Uterus (tissue), 4 donors: ENCODE data around the gene AUTS2. TPM values are rescaled to one million over a fixed set of nuclear protein-coding genes. Genes with fewer than 3 reads are reported as not detected.

Experiments used
- DNase-seq, 2 donors: peaks; one replicate each; pipeline ENCODE4 v3.0.0-alpha.2; 2019 to 2020
- H3K27ac ChIP-seq, 2 donors: fragments of 200-600 bp; sonication (generic); 1 replicate in 1 of 2; 2 replicates in 1 of 2; pipeline ENCODE4 v1.5.1; 2016 to 2018
- H3K27me3 ChIP-seq, 2 donors: fragments of 200-600 bp; sonication (generic); one replicate each; pipeline ENCODE4 v1.5.1; 2018 to 2019; ENCODE audit warnings: control low read depth in 1 of 2
- H3K36me3 ChIP-seq, 2 donors: fragments of 200-600 bp; sonication (generic); one replicate each; pipeline ENCODE4 v1.5.1; 2019; ENCODE audit warnings: control low read depth in 1 of 2
- H3K4me1 ChIP-seq, 2 donors: fragments of 200-600 bp; sonication (generic); one replicate each; pipeline ENCODE4 v1.5.1; 2018 to 2019; ENCODE audit warnings: control low read depth in 1 of 2
- H3K4me3 ChIP-seq, 2 donors: fragments of 200-600 bp; sonication (generic); 1 replicate in 1 of 2; 2 replicates in 1 of 2; pipeline ENCODE4 v1.5.1; 2018 to 2019; ENCODE audit warnings: mild to moderate bottlenecking in 1 of 2
- H3K9me3 ChIP-seq, 2 donors: fragments of 200-600 bp; sonication (generic); one replicate each; pipeline ENCODE4 v1.5.1; 2019; ENCODE audit warnings: control low read depth in 1 of 2
- POLR2A ChIP-seq, 2 donors: fragments of 450-650 bp; IDR thresholded peaks; one replicate each; pipeline ENCODE4 v1.6.1; 2016; ENCODE audit warnings: antibody characterized with exemption in 2 of 2, mild to moderate bottlenecking in 1 of 2, moderate library complexity in 1 of 2
- intact Hi-C: fragments of 100-400 bp; cut with DNase I; formaldehyde crosslinking; loops from one replicate; pipeline ENCODE4 v1.15.1; 2023; ENCODE audit warnings: low total_unique reads
- total RNA-seq, 4 donors: library from RNA; depleted of rRNA in 3 of 4; stranded (reverse); fragments of >200 nt in 3 of 4; gene quantifications; one replicate each; pipeline versions ENCODE4 v1.1.0 to v1.2.4, GENCODE V29; 2014 to 2023
- TF ChIP-seq, protein P1 (sequence below), 4 experiments: fragments of 200-600 bp in 2 of 4; fragments of 450-650 bp in 2 of 4; sonication (generic) in 2 of 4; IDR thresholded peaks; one replicate each; pipeline ENCODE4 v1.5.1; 2016 to 2019; ENCODE audit warnings: antibody characterized with exemption in 4 of 4, mild to moderate bottlenecking in 2 of 4, moderate library complexity in 1 of 4
- donor health status: DM: yes; HTN: yes; CAD: no.

AUTS2 gene
- total RNA-seq, 4 donors from 2014 or later, result 10.5 to 58.2 (median 30.0) TPM

GRCh38 chr7:70091362-70091761, 493.1 kb downstream of the AUTS2 start:
- intact Hi-C loops, result no loop called here
- Histone ChIP-seq H3K27ac (no peak overlapping the region), H3K4me1 (peaks cover 8% of the 10 kb centered on the region in 2 donors), H3K36me3 (no peaks in the 10 kb centered on the region), H3K9me3 (no peaks in the 10 kb centered on the region), H3K4me3 (no peak overlapping the region), H3K27me3 (no peaks in the 10 kb centered on the region)
- DNase-seq, result no peak
- TF ChIP-seq, protein P1, sequence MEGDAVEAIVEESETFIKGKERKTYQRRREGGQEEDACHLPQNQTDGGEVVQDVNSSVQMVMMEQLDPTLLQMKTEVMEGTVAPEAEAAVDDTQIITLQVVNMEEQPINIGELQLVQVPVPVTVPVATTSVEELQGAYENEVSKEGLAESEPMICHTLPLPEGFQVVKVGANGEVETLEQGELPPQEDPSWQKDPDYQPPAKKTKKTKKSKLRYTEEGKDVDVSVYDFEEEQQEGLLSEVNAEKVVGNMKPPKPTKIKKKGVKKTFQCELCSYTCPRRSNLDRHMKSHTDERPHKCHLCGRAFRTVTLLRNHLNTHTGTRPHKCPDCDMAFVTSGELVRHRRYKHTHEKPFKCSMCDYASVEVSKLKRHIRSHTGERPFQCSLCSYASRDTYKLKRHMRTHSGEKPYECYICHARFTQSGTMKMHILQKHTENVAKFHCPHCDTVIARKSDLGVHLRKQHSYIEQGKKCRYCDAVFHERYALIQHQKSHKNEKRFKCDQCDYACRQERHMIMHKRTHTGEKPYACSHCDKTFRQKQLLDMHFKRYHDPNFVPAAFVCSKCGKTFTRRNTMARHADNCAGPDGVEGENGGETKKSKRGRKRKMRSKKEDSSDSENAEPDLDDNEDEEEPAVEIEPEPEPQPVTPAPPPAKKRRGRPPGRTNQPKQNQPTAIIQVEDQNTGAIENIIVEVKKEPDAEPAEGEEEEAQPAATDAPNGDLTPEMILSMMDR (IDR thresholded peaks at IDR 0.05), result no peak
- no peak for TF ChIP-seq POLR2A (IDR thresholded peaks at IDR 0.05)

DNA sequence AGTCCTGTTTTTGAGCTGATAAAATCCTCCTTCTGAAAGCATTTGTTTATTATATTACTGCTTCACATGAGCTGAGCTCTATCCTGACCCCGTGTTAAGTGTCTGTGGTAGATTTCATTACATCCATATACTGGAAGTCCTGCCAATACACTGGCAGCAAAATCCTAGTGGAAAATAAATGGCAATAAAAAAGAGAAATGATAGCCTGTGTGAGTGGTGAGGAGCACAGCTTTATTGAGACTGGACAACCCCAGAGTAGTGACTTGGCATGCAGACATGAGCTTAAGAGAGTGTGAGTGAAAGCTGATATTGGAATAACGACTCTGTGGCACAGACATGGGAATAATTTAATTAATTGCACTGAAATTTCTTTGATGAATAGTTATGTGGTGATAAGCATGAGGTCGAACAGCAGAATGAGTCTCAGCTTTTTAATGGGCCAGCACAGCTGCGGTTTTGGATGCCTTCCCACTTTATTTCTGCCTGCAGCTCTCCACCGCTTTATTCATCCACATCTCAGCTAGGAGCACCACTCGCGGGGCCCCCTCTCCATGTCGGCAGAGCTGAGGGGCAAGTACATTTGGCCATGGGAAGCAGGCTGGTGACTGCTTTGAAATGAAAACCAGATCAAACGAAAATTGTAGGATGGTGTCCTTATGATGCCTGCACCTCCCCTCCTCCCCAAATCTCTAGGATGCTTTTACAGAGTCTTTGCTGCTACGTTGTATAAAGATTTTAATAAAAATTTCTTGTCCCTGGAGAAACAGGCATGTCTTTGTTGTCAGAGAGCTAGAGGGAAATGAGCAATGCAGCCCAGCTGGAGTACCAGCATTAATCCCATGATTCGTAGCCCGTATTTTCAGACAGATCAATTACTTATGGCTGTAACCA, 494.3 kb downstream of the AUTS2 start:
- H3K4me1 ChIP-seq, result peaks cover 8% of the 10 kb centered on the region in 2 donors
- DNase-seq, result peak; percentile 20 to 30
- no peaks in the 10 kb centered on the region for H3K36me3 ChIP-seq
- H3K27ac ChIP-seq, result no peak overlapping the region
- no peak overlapping the region for H3K4me3 ChIP-seq
- intact Hi-C loops, result no loop called here
- no peaks in the 10 kb centered on the region for H3K9me3 ChIP-seq
- H3K27me3 ChIP-seq, result no peaks in the 10 kb centered on the region
- no peak for TF ChIP-seq POLR2A (IDR thresholded peaks at IDR 0.05)
- TF ChIP-seq, protein P1 (IDR thresholded peaks at IDR 0.05), result no peak

GRCh38 chr7:70093205-70093904, 495.1 kb downstream of the AUTS2 start:
- no peak overlapping the region for H3K27ac ChIP-seq
- no peak for DNase-seq
- H3K36me3 ChIP-seq, result no peaks in the 10 kb centered on the region
- no peak overlapping the region for H3K4me3 ChIP-seq
- H3K27me3 ChIP-seq, result no peaks in the 10 kb centered on the region
- intact Hi-C loops, result no loop called here
- no peaks in the 10 kb centered on the region for H3K9me3 ChIP-seq
- H3K4me1 ChIP-seq, result peaks cover 8% of the 10 kb centered on the region in 2 donors
- TF ChIP-seq POLR2A (IDR thresholded peaks at IDR 0.05), result no peak
- TF ChIP-seq, protein P1 (IDR thresholded peaks at IDR 0.05), result no peak

- H3K36me3 ChIP-seq, result no peaks in the 10 kb centered on the region
- H3K4me1 ChIP-seq, result peaks cover 8% of the 10 kb centered on the region in 2 donors
- DNase-seq, result no peak
- H3K27ac ChIP-seq, result no peak overlapping the region
- TF ChIP-seq, protein P1 (IDR thresholded peaks at IDR 0.05), result no peak
- no peak for TF ChIP-seq POLR2A (IDR thresholded peaks at IDR 0.05)
- intact Hi-C loops, result no loop called here
- no peak overlapping the region for H3K4me3 ChIP-seq
- H3K9me3 ChIP-seq, result no peaks in the 10 kb centered on the region
- no peaks in the 10 kb centered on the region for H3K27me3 ChIP-seq
These were observed 496.6 kb downstream of the AUTS2 start for GRCh38 chr7:70094831-70095230.

DNA sequence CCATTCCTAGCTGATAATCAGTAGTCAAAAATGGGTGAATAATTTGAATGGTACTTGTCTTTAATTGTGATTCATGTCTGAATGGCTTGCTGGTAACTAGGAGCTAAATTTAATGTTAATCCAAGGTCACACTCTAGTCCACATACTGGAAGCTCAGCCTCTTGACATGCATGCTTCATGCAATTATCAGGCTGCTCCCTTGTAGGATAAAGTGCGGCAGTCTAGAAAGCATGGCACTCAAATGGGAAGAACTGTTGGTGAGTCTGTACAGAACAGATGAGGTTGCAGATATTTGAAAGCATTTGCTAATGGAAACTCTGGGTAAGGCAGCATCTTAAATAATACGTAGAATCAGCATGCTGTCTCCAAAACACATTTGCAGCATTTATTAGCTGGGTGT, 499.4 kb downstream of the AUTS2 start:
- intact Hi-C loops, result no loop called here
- DNase-seq, result no peak
- Histone ChIP-seq H3K27me3 (no peaks in the 10 kb centered on the region), H3K27ac (no peak overlapping the region), H3K9me3 (no peaks in the 10 kb centered on the region), H3K4me3 (no peak overlapping the region), H3K4me1 (peaks cover 0 to 5% of the 10 kb centered on the region in 2 donors), H3K36me3 (peaks cover 0 to 1% of the 10 kb centered on the region in 2 donors)
- TF ChIP-seq, protein P1 (IDR thresholded peaks at IDR 0.05), result no peak
- no peak for TF ChIP-seq POLR2A (IDR thresholded peaks at IDR 0.05)
